Heart left ventricle (tissue), 13 donors: ENCODE measurements around the gene AIF1L.

ENCODE experiments used
- POLR2A ChIP-seq, 2 donors: fragments of 450-650 bp; IDR thresholded peaks; one replicate each; pipeline ENCODE4 v1.6.1; 2017; ENCODE audit warnings: antibody characterized with exemption in 2 of 2, mild to moderate bottlenecking in 2 of 2, moderate library complexity in 2 of 2
- TF ChIP-seq, protein P1 (sequence below), 12 donors: fragments of 200-600 bp; sonication (generic) in 4 of 12; IDR thresholded peaks; one replicate each; pipeline versions ENCODE4 v1.5.0 to v1.8.0; 2018 to 2022; ENCODE audit warnings: antibody characterized with exemption in 12 of 12, mild to moderate bottlenecking in 5 of 12
- donor health status: ischemic (EF 13 %, LVEDD 7.1; RV severe dilation, severe dysfunction).
- donor health status: DM: no; HTN: yes; CAD: no.
- donor health status: DM: no; HTN: no; CAD: no.
- donor health status: ischemic (EF 25% LVEDD 6.9; RV normal size, moderate dysfunction).
- donor health status: ischemic (EF 25% LVEDD 5.7; RV mildly dilated, moderate dysfunction).
- donor health status: ischemic (EF 35%, LVEDD 5.7; RV mildly dilated, moderate dysfunction).
- donor health status: nonischemic (EF 11% LVEDD 7.7; RV severe dilation, severe dysfunction).
- donor health status: DM: yes; HTN: yes; CAD: no.
- donor health status: PGD.
- donor health status: ischemic (EF 29% LVEDD 5.4; RV normal size, mild dysfunction).
- donor health status: nonischemic (EF 23%, LVEDD 6.1; RV moderate dilation, normal function).

- TF ChIP-seq, protein P1, sequence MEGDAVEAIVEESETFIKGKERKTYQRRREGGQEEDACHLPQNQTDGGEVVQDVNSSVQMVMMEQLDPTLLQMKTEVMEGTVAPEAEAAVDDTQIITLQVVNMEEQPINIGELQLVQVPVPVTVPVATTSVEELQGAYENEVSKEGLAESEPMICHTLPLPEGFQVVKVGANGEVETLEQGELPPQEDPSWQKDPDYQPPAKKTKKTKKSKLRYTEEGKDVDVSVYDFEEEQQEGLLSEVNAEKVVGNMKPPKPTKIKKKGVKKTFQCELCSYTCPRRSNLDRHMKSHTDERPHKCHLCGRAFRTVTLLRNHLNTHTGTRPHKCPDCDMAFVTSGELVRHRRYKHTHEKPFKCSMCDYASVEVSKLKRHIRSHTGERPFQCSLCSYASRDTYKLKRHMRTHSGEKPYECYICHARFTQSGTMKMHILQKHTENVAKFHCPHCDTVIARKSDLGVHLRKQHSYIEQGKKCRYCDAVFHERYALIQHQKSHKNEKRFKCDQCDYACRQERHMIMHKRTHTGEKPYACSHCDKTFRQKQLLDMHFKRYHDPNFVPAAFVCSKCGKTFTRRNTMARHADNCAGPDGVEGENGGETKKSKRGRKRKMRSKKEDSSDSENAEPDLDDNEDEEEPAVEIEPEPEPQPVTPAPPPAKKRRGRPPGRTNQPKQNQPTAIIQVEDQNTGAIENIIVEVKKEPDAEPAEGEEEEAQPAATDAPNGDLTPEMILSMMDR (IDR thresholded peaks at IDR 0.05) = no peak
- no peak for TF ChIP-seq POLR2A (IDR thresholded peaks at IDR 0.05)
Observed at GRCh38 chr9:131085370-131086122, 10.8 kb upstream of the AIF1L start.
